Central memory CD4-positive, alpha-beta T cell (primary cell): Measurements from ENCODE around the gene HELQ.
"Not testable (repeated sequence)": the region's sequence is repeated elsewhere in the genome, so short reads cannot be mapped to it uniquely, and the experiment has no call there.

Experiments used
- DNase-seq: peaks from one replicate; pipeline ENCODE4 v3.0.0; 2022
- total RNA-seq, 3 experiments: gene quantifications; one replicate each; lab custom pipeline; 2026; lab: John Stamatoyannopoulos, UW

Gene HELQ, protein sequence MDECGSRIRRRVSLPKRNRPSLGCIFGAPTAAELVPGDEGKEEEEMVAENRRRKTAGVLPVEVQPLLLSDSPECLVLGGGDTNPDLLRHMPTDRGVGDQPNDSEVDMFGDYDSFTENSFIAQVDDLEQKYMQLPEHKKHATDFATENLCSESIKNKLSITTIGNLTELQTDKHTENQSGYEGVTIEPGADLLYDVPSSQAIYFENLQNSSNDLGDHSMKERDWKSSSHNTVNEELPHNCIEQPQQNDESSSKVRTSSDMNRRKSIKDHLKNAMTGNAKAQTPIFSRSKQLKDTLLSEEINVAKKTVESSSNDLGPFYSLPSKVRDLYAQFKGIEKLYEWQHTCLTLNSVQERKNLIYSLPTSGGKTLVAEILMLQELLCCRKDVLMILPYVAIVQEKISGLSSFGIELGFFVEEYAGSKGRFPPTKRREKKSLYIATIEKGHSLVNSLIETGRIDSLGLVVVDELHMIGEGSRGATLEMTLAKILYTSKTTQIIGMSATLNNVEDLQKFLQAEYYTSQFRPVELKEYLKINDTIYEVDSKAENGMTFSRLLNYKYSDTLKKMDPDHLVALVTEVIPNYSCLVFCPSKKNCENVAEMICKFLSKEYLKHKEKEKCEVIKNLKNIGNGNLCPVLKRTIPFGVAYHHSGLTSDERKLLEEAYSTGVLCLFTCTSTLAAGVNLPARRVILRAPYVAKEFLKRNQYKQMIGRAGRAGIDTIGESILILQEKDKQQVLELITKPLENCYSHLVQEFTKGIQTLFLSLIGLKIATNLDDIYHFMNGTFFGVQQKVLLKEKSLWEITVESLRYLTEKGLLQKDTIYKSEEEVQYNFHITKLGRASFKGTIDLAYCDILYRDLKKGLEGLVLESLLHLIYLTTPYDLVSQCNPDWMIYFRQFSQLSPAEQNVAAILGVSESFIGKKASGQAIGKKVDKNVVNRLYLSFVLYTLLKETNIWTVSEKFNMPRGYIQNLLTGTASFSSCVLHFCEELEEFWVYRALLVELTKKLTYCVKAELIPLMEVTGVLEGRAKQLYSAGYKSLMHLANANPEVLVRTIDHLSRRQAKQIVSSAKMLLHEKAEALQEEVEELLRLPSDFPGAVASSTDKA
- total RNA-seq: 18.8 to 54.6 (median 43.5) reads per million in 3 experiments

DNA sequence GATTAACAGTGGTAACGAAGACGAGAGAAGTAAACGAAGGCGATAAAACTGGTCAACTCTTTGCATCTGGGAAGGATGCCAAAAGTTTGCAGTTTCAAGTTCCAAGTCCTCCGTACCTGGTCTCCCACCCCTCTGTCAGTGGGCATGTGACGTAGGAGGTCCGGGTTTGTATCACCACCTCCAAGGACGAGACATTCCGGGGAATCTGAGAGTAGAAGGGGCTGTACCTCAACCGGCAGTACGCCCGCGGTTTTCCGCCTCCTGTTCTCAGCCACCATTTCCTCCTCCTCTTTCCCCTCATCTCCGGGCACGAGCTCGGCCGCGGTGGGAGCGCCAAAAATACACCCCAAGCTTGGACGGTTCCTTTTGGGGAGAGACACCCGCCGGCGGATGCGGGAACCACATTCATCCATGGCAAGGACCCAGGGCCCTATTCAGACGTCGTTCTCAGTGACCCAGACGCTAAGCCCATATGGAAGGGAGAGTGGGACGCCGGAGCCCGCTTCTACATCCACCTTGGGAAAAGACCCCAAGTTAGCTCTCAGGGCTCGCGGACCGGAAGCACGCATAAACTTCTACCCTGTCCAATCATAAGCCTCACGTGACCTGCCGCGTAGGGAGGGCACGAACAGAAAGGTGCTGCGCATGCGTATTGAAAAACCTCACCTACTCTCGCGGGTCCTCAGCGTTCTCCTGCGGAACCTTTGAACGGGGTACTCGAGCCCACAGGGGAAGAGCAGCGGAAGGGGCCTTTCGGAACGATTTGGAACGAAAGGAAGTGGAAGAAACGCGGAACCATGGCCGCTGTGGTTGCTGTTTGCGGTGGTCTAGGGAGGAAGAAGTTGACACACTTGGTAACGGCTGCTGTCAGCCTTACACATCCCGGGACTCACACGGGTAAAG lies at the start of gene HELQ, which contains the start of gene MRPS18C:
HELQ (minus strand) TSS at position 543 of the 903 bp plus-strand sequence; CDS start at position 413, 130 bp downstream.
MRPS18C (plus strand) TSS at position 778 of the 903 bp plus-strand sequence; CDS start at position 798, 20 bp downstream.
- DNase-seq: peak; percentile 97

DNA sequence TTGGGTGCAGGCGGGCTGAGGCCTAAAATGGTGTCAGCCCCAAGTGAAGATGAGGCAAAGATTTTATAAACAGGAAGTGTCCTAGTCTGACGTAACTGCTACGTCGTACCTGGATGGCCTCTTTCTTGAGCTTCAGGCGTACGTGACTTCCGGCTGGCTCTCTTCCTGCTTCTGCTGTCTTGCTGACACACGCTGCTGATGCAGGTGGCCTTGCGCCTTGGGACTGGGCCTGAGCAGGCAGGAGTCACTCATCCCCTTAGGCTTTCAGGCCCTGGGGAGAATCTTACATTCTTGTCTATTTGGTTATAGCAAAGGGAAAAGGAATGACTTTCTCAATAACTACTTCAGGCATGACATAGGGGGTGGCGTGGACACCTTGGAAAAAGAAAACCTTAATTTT lies 49.4 kb upstream of the HELQ start:
- DNase-seq: no peak

DNA sequence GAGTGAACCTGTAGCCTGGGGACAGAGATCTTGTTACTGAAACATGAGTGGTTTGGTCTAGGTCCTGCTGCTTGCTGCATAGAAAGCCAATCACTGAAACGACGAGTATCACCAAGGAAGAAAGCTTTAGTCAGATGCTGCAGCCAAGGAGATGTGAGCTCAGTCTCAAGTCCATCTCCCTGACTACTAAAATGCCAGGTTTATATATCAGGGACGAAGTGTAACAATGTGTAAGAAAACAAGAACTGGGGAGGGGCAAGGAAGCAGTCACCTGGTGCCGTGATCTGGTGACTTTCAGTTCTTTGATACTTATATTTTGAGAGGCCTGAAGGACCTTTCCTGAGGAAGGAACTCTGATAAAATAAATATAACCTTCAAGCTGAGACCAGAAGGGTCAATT lies 48.9 kb upstream of the HELQ start:
- DNase-seq: no peak

DNA sequence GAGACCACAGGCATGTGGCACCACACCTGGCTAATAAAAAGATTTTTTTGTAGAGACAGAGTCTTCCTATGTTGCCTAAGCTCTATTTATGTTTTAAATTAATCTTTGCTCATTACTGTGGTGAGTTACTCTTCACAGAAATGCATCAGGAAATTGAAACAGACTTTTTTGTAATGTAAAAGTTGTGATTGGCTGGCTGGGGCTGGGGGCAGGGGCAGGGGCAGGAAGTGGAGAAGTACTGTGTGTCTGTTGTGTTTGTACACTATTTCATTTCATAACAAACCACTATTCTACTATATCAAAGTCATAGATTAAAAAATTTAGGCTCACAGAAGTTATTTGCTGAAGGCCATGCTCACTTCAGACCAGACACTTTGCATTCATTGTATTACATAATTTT lies 48.4 kb upstream of the HELQ start:
- peak; percentile 23 for DNase-seq

DNA sequence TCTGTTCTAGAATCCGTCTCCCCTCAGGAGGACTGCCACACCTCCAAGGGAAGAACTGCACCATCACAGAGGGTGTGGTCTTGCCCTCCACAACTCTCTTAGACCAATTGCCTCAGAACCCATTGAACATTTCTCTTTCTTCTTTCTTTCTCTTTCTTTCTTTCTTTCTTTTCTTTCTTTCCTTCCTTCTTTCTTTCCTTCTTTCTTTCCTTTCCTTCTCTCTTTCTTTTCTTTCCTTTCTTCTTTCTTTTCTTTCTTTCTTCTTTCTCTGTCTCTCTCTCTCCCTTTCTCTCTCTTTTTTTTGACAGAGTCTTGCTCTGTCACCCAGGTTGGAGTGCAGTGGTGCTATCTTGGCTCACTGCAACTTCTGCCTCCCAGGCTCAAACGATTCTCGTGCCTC lies 46.0 kb upstream of the HELQ start:
- DNase-seq: not testable (repeated sequence)

DNA sequence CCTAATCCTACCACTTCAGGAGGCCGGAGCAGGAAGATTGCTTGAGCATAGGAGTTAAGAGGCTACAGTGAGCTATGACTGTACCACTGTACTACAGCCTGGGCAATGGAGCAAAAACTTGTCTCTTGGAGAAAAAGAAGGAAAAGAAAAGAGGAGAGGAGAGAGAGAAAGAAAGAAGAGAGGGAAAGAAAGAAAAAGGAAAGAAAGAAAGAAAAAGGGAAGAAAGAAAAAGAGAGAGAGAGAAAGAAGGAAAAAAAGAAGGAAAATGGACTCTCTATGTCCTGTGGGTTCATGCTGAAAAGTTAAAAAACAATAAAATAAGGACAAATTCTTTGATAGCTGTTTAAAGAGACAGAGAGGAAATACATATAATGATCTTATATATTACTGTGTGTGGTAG lies 42.6 kb upstream of the HELQ start:
- DNase-seq: no peak

DNA sequence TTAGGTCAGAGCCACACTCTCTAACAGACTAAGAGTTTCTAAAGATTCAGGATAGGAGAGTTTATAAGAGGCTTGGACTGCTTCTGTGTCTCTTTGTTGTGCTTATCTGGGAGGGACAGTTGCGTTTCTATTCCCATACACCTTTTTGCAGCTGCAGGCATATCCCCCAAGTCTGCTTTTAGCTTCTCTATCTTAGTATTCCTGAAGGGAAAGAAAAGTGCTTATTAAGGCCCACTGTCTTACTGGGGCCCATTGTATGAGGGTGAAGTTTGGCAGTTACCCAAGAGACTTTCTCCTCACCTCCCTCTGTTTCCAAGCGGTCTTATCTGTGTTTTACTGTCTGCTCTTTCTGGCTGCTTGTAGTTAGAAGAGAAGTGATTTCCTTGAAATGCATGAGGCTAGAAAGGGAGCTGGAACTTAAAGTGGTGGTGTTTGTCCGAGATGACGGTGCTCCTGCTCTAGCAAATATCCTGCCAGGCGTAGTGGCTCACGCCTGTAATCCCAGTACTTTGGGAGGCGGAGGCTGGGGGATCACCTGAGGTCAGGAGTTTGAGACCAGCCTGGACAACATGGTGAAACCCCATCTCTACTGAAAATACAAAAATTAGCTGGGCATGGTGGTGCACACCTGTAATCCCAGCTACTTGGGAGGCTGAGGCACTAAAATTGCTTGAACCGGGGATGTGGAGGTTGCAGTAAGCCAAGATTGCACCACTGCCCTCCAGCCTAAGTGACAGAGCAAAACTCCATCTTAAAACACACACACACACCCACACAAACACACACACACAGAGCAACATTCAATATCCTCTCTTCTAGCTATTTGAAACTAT lies 40.7 kb upstream of the HELQ start:
- DNase-seq: not testable (repeated sequence)

DNA sequence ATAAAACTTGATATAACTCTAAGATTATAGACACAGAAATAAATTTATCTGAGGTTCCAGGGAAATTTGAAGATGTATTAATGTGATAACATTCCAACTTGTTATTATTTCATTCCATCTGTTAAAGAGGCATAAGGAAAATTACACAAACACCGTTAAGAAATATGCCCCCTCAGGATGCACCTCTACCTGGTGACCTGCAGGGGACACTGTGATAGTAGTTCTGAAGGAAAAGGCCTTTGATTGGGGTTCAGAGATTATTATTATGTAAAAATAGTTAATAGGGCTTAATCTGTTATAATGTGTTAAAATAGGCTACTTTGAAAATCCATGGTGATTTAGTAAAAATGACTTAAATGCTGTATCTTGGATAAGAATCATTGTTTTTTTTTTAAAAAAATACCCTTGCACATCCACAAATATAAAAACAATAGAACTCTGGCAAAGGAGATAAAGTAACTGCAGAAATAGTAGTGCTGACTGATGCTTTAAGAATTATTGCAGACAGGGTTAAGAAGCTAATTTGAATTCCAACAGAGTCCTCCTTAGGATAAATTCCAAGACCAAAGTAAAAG lies 35.3 kb upstream of the HELQ start:
- peak; percentile 37 for DNase-seq

DNA sequence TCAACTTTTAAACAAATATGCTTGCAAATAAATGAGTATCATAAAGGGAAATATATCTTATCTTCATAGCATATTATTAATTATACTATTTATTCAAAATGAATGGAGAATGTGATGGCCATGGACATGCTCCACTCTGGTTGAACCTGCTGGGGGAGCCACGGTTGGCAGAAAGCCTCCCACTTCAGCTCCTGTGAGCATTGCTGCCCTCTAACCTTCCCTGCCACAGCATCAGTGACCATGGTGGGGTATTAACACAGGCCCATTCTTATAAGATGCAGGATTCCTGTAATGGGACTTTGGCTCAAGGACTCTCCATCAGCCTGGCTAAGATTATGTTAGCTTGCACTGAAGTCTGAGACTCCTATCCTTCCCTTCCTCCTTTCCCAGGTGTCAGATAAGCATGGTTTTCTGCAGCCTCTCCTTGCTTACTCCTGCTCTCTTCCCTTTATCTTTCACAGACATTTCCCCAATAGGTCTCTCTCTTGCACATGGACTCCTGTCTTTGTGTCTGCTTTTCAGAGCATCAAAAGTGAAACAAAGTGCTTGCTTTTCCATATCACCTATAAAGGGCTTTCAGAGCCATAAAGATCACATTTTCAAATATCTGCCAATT lies 34.2 kb upstream of the HELQ start:
- no peak for DNase-seq

DNA sequence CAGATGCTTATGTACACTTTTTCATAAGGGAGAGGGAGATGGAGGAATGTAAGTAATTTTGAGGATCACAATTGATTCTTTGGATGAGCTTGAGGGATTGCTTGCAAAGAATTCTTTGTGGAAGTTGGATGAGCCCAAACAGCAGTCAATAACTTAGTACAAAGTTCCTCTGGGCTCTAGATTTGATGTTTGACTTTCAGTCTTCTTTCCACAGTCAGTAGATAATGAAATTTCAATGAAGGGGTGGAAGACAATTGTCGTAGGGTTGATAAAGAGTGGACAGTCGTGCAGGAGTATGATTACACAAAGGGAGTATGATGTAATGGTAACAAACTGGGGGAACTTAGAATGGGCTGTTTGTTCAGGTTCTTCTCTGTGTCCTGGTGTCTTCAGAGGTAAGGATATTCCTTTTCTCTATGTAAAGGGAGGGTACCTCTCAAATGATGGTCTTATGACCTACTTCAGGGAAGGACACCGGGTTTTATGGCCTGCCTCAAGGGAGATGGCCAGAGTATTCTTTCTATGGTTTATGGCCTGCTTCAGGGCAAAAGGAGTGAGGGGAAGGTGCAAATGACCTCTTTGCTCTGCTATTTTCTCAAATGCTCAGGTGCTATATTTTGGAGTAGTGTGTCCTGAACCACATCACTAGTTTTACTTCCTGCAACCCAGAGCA lies 31.0 kb upstream of the HELQ start:
- DNase-seq: no peak

DNA sequence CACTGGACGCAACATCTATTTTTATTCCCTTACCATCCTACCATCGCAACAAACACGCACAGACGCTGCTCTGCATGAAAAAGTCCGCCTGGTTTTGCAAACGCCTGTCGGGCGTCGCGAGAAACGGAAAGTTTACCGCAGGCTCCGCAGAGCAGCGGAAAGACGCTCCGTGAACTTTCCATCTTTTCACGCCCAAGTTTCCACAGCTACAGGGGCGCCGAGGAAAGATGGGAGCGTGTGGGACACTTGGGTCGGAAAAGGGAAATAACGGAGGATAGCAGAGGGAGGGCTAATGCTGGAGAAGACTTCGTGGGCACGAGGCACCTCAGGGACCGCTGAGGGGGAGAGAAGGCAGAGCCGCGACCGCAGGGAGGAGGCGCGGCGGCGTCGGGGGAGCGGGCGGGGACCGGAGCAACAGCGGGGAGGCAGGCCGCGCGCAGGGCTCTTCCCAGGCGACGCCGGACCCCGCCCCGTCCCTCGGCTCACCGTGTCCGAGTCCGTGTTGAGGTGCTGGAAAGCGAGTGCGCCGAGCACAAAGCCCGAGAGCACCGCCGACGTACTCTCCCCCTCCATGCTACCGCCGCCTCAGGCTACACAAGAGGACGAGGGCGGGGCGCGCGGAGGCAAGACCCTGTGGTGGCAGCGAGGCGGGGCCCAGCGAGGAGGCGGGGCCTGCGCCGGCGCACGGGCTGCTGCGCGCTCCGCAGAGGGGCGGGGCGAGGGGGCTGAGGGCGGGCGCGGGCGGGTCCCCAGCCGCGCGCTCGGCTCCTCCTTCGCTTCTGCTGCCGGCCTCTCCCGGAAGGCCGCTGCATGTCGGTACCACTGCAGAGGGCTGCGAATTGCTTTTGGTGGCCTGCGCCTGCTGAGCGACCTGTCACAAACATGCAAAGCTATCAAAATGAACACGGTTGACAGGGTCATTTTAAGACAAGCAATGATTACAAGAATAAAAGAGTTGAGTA lies 29.2 kb upstream of the HELQ start, which contains the start of gene ABRAXAS1:
ABRAXAS1 (minus strand) TSS at position 601 of the 962 bp plus-strand sequence; CDS start at position 573, 28 bp downstream.
- peak; percentile 93 for DNase-seq

DNA sequence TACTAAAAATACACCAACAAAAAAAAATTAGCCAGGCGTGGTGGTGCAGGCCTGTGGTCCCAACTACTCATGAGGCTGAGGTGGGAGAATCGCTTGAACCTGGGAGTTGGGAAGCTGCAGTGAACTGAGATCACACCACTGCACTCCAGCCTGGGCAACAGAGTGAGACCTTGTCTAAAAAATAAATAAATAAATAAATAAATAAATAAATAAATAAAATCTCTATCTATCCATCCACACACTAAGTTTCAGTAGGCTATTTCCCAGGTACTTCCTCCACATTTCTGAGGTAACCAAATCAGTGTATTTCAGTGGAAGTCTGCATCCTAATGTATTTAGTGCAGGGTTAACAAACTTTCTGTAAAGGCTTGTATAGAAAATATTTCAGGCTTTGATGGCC lies 18.3 kb upstream of the HELQ start:
- no peak for DNase-seq

DNA sequence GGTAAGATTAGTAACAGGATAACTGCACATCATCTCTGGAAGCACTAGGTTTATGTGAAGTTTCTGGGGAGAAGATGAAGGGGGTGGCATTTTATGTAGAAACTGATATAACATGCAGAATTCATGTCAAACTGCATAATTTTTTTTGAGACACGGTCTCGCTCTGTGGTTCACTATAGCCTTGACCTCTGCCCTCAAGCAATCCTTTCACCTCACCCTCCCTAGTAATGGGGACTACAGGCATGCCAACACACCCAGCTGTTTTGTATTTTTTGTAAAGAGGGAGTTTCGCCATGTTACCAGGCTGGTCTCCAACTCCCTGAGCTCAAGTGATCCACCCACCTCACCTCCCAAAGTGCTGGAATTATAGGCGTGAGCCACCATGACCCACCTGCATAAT lies 17.8 kb upstream of the HELQ start:
- no peak for DNase-seq

DNA sequence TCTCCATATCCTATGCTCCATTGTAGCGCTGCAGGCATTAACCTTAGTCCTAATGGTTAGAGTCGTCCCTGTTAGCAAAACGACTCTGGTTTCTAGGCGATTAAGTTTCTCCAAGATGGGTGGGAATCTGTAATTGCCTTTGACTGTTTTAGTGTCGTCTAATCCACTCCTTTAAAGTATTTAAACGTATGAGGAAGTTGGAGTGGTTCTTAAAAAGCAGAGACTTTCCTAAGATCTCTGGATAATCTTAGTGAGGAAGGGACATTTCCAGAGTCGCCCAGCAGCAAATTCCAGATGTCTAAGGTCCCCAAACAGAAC lies 520 bp upstream of the HELQ start:
- no peak for DNase-seq

DNA sequence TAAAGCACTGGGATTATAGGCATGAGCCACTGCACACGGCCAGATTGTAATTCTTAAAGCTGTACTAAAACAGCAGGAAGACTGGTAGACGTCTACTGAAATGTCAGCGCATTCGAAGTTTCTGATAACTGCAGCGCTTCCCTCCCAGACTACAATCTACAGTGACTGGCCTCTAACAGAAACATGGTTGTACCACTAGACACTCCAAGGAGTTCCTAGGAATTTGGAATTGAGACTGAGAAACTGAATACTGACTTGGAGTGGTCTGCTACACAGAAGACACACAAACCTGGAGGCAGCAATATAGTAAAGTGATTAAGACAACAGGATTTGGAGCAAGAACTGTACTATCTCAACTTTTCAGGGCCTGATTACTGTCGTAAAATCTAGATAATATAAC lies 937 bp downstream of the HELQ start:
- no peak for DNase-seq

DNA sequence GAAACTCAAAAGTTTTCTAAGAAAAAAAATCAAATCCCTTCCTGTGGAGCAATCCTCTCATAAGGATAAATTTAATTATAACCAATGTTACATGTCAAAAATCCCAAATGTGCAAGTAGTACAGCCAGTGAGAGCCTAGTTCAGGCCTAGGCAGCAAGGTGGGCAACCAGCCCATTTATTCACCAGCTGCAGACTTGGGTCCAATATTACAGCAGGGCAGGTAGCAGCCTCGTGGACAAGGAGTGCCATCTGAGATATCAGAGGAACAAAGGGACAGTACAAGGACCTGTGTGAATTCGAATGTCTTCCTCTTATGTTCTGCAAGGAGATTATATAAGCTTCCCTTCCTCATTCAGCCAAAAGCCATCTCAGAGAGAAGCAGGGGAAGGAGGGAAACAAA lies 6.6 kb downstream of the HELQ start:
- DNase-seq: no peak

DNA sequence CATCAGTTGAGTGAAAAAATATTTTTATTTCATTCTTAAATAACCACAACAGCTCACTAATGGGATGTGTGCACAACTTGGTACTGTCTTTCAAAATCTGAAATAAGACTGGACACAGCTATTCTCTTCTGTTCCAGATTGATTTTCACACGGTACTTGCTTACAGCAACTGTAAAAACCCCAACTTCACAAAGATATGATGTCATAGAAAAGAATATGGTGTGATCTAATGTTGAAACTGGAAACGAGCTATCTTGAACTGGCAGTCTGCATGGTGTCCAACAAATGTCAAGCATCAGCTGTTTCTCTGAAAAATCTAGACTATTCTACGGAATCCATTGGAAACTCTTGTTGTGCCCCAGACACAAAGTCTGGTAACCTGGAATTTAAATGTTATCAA lies 14.7 kb downstream of the HELQ start:
- no peak for DNase-seq

DNA sequence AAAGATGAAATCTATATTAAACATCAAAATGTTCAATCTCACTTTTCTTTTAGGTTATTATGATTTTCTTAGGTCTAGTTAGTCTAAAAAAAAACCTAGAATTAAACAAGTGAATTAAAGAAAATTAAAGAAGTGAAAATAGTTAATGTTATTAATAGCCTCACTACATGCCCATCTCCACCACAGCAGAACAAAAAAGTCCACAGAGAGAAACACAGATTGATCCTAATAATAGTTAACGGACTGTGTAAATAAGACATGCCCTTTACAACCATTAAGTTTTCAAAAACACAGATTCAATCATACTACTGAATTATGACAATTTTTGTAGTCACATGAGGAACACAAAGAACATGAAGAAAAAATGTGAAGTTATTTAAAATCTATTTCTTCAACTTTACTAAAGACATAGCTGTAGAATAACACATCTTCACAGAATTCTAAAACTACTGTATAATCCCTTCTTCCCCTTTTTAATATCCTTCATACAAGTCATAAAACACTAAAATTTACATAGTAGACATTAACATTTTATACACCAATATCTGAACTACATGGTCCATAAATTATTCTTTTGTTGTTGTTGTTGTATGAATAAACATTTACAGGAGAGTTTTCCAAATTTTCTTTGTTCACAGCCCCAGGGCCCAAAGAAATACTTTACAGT lies 15.3 kb downstream of the HELQ start:
- no peak for DNase-seq
